GM18909 (cell line): ENCODE results near the gene PIF1.

Experiments used
- ATAC-seq: cut with Tn5 transposase; IDR thresholded peaks from one replicate; pipeline ENCODE4 v1.9.1; 2021; ENCODE audit warnings: mild to moderate bottlenecking; ENCODE audit not compliant: unreplicated experiment, poor library complexity

PIF1 gene

GRCh38 chr15:64825431-64826294 lies at the start of gene PIF1:
TSS of gene PIF1 (minus strand) at chr15:64825647. CDS start at chr15:64824335, 1,312 bp downstream.
- peak; percentile 83 for ATAC-seq

- ATAC-seq = no peak
Measured at GRCh38 chr15:64870353-64870752, 44.9 kb upstream of the PIF1 start.

- ATAC-seq = no peak
Measured at GRCh38 chr15:64869501-64869900, 44.1 kb upstream of the PIF1 start.

DNA sequence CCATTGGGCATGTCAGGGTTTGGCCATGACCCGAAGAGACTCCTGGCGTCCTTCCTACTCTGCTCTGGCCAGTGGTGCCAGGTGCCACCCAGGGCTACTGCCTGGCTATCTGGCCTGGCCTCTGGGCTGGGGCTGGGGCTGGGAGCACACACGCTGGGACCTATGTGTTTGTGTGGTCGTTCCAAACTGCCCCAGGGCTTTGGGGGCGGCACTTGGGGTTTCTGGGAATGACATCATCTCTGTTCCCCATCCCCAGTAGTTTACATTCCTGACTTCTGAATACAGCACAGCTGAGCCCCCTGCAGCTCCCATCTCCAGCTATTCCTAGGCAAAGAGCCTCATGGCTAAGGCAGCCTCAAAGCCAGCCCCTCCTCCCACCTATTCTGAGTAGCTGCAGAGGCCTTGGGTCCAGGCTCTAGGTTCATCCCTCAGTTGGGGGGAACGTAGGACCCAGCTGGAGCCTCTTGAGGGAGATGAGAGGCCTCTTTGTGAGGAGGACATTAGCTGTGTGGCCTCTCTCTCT lies 40.6 kb upstream of the PIF1 start:
- no peak for ATAC-seq

GRCh38 chr15:64865126-64865997 lies 39.9 kb upstream of the PIF1 start:
- ATAC-seq = peak; percentile 46

DNA sequence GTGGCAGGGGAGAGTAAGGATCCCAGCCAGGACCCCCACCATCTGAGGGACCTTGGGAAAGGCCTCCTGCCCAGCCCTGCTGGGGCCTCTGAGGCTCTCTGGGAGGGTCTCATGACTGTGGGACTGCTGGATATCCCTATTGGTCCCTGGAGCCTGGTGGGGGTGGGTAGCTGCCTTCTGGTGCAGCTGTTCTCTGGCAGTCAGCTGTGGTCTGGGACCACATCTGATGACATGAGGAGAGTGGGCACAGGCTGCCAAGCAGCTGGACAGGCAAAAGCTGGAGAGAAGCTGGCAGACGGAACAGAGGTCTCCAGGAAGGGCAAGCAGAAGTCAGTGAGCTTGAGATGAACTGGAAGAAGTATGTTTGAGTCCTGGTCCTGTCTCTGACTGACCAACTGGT lies 38.6 kb upstream of the PIF1 start:
- ATAC-seq = no peak

DNA sequence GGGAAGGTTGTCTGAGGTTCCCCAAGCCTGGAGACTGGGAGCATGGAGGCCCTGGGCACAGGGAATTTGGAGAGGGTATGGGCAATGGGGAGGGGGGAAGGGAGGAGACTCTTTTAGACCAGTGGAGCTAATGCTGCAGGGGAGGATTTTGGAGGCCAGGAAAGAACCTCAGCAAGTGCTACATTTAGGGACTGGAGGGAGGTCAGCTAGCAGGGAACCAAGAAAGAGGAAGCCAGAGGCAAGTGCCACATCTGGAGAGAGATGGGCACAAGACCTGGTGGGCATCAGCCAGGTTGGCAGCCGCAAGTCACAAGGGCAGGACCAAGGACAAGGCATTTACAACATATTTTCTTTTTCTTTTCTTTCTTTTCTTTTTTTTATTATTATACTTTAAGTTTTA lies 37.0 kb upstream of the PIF1 start:
- no peak for ATAC-seq

DNA sequence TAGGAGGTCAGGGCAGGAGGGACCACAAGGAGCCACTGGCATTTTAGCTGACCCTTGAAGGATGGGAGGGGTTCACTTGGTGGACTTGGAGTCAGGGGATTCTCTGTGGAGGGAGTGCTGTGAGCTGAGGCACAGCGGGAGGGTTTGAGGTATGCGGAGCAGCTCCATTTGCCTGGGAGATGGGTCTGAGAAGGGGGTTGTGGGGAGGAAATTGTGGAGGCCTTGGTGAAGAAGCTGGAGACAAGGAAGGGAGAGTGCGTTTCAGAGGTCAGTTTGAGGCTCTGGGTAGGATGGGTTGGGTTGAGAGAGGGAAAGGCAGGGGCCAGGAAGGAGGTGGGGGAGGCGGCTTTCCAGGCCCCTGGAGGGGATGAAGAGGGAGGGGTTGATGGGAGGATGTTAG lies 36.5 kb upstream of the PIF1 start:
- no peak for ATAC-seq

DNA sequence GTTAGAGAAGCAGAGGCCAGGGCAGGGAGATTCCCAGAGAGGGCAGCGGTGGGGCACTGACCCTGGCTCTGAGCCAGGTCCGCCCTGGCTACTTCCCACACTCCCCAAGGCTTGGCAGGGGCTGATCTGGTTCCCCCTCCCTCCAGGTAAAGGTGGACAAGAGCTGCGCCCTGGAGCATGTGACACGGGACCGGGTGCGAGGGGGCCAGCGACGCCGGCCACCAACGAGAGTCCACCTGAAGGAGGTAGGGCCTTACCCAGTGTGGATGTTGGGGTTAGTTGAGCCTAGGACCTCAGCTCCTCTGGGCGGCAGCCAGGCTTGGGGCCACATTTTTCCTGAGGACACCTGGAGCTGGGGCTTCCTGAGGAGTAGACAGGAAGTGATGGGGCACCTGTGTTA lies 35.9 kb upstream of the PIF1 start:
- no peak for ATAC-seq

DNA sequence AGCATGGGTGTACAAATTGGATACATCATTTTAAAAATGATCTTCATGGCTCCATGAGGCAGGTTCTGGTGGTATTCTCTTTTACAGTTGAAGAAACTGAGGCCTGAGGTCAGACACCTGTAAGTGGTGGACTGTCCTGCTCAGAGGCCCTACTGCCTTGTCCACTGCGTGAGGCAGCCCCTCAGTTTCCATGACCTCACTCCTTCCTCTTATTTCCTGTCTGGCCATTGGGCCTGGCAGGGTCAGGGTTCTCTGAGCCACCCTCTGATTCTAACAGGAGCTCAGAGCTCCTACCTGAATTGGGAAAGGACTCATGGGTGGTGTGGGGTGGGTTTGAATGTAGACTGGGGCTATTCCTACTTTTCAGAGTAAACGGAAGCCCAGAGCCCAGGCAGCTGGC lies 33.8 kb upstream of the PIF1 start:
- ATAC-seq = no peak

GRCh38 chr15:64858021-64858575 lies 32.7 kb upstream of the PIF1 start:
- no peak for ATAC-seq

DNA sequence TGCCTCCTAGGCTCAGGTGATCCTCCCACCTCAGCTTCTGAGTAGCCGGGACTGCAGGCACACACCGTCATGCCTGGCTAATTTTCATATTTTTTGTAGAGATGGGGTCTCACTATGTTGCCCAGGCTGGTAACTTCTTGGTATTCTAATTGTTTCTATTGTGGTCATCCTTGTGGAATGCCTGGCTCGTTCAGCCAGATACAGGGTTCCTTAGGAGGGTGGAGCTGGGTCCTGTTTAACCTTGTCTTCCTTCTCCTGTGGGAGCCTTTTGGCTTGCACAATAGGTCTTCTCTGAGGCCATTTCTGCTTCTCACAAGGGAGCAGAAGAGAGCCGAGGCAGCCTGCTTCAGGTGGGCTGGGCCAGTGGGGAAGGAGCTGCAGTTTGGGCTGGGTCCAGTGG lies 32.0 kb upstream of the PIF1 start:
- ATAC-seq = no peak

- no peak for ATAC-seq
Measured at GRCh38 chr15:64856429-64857145, 31.1 kb upstream of the PIF1 start.

DNA sequence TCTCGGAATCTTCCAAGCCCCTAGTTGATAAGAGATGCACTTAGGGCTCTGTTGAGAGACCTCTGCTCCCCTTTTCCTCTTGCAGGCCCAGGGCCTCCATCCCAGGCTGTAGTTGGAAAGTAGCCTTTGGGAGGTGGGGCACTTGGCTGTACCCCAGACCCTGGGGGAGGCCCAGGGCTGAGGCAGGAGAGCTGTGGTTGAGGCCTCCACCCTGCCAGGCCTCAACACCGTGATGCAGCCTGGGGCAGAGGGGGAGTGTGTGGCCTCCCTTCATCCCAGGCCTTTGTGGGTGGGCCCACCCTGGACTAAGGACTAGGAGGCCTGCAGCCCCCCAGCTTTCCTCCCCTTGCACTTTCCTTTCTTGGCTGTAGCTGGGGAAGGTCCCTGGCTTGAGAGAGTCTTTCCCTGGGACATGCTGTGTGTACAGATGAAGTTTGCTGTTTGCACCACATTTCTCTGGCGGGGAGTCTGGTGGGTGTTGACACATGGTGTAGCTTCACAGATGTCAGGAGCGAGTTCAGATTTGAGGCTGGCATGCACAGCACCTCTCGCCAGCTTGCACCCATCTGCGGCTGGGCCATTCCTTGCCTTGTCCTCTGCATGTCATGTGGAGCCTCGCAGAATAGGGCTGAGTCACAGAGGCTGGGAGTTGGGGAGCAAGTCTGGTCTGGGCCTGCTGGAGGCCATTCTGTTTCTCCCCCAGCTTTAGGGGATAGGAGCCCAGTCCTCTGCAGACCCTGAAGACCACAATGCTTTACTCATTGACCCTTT lies 29.9 kb upstream of the PIF1 start:
- ATAC-seq = no peak

DNA sequence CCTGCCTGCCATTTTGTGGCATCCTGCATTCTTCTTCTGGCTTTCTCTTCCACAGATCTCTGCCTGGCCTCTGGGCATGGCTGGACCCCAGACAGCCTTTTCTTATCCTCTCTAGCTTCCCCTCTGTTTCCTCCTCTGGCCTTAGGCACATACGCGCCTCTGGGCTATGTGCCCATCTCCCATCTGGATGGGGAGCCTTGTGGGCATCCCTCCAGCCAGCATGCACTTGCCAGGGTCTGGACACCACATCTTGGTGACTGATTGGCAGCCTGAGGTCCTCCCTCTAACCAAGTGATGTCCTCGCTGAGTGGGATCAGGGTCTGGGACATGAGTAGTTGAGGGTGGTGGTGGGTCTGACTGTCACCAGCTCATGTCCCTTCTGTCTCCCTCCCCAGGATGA lies 29.1 kb upstream of the PIF1 start:
- no peak for ATAC-seq

- no peak for ATAC-seq
Measured at GRCh38 chr15:64854041-64854440, 28.6 kb upstream of the PIF1 start.

GRCh38 chr15:64851503-64851840 lies 26.0 kb upstream of the PIF1 start:
- ATAC-seq = no peak

- no peak for ATAC-seq
Measured at GRCh38 chr15:64850778-64851502, 25.5 kb upstream of the PIF1 start.
